Stimulated activated CD8-positive, alpha-beta memory T cell treated with anti-CD3 and anti-CD28 coated beads, Interleukin-12 subunit alpha, Interleukin-12 subunit beta, amount 100 ng/mL, for 1 hour (primary cell): ENCODE measurements around the gene RNU1-4.
"Not testable (repeated sequence)": the region's sequence is repeated elsewhere in the genome, so short reads cannot be mapped to it uniquely, and the experiment has no call there.

Source experiments
- DNase-seq: peaks from one replicate; pipeline ENCODE4 v3.0.0-alpha.2; 2020; ENCODE audit warnings: low read depth

Gene RNU1-4

DNA sequence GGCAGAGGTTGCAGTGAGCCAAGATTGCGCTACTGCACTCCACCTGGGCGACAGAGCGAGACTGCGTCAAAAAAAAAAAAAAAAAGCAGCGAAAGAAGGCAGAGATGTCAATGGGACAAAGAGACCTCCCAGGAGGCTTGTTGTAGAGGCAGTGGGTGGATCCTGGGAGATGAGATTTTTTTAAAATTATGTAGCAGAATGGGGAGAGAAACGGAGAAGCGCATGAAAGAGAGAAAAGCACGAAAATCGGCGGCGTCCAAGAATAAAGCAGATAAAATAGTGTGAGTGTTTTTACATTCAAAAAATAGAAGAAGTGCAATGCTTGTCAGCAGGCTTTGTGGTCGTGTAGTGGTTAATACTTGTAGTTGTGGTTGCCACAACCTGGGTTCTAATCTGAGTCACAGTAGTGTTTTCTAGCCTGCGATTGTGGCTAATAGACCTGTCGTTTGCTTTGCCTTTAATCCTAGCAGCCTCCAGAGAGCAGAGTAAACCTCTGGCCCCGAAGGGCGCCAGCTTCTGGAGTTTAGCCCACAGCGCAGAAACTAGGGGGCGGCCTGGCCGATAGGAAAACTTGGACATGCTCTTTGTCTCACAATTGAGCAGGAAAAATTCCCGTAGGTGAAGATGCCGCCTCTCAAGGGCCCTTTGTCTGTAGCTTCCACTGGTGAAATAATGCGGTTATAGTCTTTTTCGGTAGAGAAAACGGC is 11.9 kb upstream of the RNU1-4 start:
- DNase-seq: not testable (repeated sequence)

DNA sequence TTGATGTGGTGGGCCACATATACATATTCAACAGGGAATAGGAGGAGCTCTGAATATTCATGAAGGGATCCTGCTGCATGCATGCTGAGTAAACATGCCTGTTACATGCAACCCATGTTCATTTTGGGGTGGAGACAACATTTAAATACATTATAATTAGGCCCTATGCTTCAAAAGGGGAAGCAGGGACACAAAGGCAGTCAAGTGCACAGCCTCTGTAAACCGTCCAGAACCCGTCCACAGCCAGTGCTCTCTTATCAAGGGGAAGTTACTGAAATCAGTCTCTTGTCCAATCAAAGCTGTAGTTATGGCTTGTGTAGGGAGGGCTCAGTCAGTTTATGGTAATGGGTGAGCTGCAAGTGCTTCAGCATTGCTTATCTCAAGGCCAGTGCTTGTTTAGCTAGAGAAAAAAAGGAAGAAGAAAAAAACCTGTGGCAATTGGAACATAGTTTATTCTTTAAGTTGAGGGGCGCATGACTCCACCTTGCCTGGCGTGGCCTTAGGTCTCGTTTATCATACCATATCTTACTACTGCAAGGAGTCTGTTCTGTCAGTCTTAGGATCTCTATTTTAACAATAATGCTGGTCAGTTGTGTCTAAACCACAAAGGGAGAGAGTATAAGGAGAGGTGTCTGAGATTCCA is 7.9 kb upstream of the RNU1-4 start:
- DNase-seq: not testable (repeated sequence)

DNA sequence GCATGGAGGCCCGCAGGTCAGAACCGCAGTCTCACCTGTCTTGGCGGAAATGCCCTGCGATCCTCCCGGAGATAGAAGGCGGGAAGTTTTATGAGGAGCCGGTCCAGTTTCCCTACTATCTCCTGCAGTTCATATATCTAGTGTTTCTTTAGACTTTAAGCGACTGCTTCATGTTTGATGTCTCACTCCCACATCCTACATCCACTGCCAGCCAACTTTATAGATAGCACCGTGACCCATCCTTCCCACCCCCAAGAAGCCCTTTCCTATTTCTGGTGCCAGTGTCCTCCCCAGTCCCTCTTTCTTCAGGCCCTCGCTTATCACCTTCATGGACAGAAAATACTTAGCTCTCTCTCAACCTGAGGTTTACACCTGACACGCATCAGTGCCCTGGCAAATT is 914 bp downstream of the RNU1-4 start:
- DNase-seq: not testable (repeated sequence)

DNA sequence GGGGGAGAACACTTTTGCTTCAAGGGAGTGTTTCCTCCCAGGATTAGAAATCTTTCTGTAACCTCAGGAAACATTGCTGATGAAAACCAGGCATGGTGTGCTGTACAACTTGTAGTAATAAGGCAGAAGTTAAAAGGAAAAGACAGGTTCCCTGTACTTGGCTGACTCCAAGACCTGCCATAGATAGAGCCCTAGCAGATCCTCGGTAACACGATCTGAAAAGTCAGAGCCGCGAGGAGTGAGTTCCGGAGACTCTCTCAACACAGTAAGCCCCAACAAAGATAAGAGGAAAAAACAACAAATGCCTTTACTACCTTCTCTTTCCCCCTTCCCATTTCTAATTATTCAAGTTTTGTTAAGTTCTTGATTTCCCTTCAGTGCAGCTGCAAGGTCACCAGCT is 7.3 kb downstream of the RNU1-4 start:
- not testable (repeated sequence) for DNase-seq

DNA sequence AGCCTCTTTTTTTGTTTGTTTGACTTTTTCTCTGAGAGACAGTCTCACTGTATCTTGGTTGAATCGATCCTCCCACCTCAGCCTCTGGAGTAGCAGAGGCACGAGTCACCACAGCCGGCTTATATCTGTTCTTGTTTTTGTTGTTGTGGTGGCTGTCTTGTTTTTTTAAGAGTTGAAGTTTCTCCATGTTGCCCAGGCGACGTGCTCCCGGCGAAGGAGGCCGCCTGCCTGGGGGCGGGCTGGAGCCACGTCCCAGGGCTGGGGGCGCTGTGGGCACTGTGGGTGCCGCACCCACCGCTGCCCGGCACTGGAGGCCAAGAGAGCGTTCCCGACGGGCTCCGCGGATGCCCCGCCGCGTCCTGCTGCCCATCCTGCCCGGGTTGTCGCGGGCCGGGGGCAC is 8.4 kb downstream of the RNU1-4 start:
- DNase-seq: not testable (repeated sequence)

DNA sequence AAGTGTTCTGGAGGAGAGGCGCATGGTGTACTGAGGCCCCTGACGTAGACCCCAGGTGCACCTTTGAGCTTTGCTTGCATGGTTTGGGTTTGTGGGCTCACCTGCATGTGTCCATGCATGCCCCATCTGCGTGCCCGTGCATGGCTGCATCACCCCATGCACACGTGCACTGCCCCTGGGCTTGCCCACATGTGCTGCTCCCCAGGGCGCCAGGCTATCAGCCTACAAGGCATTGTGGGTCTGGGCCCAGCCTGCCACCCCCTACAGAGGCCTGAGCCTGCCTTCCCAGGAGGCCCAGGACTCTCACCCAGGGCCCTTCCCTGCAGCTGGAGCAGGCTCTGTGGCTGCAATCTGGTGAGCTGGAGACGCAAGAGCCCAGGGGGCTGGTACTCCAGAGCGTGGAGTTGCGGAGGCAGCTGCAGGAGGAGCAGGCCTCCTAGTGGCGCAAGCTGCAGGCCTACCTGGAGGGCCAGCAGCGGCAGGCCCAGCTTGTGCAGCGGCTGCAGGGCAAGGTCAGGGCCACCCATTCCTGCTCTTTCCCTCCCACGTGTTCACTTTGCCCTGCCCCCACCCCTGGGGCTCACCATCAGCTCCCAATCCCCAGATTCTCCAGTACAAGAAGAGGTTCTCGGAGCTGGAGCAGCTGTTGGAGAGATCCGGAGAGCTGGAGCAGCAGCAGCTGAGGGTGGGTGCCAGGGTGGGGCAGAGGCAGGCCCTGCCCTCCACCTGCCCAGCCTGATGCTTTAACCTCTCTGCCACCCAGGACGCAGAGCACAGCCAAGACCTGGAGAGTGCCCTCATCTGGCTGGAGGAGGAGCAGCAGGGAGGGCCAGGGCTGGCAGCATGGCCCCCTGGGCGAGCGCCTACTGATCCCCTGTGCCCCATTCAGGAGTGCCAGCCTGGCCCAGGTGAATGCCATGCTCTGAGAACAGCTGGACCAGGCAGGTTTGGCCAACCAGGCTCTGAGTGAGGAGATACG is 9.9 kb downstream of the RNU1-4 start:
- not testable (repeated sequence) for DNase-seq

DNA sequence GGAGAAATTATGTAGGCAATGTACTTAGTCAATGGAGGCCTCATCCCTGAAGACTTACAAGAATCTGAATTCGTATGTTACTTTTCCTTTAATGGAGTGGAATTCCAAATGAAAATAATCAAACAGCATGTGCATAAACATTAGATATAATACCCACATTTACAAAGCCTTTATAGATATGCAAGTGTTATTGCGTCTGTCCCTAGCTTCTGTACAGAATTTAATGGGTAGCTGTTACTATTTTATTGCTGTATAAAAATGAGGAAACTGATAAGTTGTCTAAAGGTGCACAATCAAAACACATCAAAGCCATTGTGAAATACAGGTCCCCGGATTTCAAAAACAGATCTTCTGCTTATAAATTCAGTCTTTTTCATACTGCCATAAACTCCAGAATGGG is 12.5 kb downstream of the RNU1-4 start:
- DNase-seq: not testable (repeated sequence)

DNA sequence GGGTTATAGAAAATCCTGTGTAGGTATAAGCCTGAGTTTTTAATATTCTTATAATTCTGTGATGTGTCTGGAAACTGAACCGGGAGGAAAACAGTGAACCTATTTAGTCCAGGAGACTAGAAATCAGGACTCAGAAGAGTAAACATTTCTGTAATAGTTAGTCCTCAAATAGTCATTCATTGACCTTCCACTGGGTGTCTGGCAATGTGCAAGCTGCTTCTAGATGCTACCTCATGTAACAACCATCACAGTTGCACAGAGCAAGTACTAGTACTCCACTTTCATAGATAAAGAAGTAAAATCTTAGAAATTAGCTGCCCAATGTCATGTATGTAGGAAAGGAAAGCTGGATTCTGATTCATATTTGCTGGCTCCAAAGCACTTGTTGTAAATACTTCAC is 15.1 kb downstream of the RNU1-4 start:
- not testable (repeated sequence) for DNase-seq

DNA sequence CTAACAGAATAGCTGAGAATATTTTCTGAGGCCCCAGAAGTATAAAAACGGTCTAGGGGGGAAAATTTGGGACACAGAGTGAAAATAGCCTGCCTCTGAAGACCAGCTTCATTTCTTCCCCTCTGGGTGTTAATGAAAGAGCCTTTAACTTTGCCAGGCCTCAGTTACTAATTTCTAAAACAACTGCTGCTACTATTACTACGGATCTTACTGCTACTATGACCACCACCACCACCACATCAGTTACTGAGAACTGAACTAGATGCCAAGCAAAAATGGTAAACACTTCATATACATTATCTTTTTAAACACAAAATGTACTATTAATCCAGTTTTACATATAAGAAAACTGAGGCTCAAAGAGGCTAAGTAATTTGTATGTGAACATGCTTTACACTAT is 15.6 kb downstream of the RNU1-4 start:
- DNase-seq: not testable (repeated sequence)

DNA sequence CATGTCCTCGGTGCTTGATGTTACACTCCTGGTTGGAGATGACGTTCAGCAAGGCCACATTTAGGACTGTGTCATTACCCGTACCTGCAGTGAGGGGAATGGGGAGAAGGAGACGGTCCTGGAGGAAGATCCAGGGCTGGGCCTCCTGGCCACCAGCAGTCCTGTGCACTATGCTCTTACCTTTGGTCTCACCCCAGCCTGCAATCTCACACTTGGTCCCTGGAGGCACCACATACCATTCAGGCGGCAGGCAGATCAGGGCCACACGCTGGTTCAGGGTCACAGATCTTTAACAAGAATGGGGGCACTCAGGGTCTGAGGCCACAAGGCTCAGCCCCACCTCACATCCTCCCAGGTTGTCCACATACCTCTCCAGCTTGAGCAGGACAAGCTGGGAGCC is 17.3 kb downstream of the RNU1-4 start:
- DNase-seq: not testable (repeated sequence)

DNA sequence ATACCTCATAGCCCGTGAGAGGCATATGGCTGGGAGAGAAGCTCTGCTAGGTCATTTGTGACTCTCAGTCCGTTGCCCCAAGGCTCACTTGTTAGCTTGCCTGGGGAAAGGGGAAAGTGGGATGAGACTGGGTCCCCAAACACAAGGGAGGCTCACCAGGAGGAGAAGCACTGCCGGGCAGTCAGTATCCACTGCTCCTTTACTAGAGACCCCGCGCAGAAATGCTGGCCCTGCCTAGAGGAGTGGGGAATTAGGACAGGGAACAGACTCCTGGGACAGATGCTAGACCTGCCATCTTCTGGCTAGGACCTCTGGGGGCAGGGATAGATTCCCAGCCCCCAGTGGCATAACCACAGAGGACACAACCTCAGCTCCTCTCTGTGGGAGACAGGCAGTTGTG is 17.7 kb downstream of the RNU1-4 start:
- DNase-seq: not testable (repeated sequence)

DNA sequence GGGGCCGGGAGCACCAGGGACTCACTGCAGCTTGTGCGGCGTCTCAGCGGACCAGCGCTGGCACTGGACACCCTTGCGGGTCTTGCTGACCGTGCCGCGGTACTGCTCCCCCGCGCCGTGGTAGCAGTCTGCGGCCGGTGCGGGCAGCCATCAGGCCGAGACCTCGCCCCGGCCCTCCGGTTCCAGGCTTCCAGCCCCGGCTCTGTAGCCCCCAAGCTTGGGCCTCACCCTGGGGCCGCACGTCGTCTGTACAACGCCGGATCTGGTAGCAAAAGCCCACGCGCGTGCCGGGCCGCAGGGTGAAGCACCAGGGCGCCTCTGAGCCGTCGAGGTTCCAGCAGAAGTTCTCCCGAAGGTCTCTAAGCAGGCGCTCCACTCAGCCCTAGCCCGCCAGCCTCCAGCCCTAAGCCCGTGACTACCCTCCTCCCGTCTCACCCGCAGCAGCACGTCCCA is 18.8 kb downstream of the RNU1-4 start:
- not testable (repeated sequence) for DNase-seq

DNA sequence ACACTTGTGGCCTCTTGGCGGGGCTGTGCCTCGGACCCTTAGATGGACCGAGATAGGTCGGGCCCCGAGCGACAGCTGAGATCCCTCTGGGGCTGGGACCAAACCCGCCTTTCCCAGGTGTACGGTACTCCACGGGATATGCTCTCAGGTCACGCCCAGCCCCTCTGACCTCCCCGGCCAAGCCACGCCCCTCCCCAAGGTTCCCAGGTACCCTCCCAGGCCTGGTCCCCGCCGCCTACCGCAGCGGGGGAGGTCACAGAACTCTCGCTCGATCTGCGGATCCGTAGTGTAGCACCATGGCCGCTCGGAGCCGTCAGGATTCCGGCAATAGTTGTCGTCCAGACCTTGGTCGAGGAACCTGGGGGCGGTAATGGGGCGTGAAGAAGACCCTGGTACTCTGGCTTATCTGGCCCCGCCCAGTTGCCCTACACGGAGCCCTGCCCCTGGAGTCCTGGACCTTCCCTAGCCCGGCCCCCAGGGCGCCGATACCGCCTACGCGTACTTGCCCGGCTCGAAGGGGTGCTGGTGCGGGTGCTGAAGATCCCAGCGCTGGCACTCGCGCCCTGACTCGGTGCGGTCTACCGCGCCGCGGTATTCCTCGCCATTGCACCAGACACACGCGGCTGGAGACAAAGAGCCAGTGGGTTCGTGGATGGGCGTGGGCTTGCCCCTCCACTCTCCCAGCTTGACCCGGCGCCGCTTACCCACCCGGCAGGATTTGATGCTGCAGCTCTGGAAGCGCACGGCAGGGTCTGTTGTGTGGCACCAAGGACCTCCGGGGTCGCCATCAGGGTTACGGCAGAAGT is 19.5 kb downstream of the RNU1-4 start:
- DNase-seq: not testable (repeated sequence)

DNA sequence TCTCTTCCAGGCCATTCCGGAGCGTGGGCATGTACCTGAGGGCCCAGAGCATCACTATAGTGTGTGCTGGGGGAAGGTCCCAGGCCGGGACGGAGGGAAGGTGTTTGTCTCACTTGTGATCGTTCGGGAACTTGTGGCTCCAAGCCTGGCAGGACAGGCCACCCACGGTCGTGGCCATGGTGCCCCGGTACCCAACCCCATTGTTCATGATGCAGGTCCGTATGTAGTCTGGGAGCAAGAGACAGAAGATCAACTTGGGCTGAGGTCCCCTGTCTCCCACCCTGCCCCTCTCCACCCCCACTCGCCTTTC is 20.1 kb downstream of the RNU1-4 start:
- DNase-seq: not testable (repeated sequence)

DNA sequence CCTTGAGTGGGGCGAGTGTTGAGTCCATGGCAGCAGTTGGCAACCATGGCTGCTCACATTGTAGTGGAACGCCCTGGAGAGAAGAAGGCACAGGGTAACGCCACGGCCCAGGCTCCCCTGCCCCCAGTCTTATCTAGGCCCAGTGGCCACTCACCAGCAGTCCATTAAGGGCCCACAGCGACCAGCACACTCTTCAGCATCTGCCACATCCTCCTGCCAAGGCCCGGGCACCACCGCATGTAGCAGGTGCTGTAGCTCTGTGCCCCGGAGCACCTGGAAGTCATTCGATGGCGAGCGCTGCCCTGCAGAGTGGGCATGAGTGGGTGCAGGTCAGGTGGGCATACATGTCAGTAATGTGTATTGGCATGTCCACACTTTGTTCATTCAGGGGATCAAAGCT is 20.5 kb downstream of the RNU1-4 start:
- not testable (repeated sequence) for DNase-seq

DNA sequence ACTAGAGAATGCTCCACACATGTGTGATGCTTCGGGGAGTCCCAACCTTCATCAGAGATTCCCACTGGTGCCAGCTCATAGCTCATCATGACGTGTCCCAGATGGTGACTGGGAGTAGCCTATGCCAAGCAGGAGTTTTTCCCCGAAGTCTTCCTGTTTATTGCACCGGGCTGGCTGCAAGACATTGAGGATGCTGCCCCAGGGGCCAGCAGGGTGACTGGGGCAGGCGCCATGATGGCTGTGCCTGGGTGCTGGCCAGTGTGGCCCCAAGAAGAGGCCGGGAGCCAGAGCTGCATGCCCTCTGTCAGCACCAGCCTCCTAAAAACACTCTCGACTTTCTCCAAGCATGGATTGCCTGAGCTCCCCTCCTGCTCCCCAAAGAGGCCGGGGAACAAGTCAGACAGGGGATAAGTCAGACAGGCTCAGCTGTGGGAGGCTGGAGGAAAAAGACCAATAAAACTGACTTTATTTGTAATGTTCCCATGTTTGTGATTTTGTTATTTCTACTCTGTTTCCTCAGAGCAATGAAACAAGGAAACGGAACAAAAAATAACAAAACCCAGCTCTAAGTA is 24.0 kb downstream of the RNU1-4 start:
- not testable (repeated sequence) for DNase-seq

DNA sequence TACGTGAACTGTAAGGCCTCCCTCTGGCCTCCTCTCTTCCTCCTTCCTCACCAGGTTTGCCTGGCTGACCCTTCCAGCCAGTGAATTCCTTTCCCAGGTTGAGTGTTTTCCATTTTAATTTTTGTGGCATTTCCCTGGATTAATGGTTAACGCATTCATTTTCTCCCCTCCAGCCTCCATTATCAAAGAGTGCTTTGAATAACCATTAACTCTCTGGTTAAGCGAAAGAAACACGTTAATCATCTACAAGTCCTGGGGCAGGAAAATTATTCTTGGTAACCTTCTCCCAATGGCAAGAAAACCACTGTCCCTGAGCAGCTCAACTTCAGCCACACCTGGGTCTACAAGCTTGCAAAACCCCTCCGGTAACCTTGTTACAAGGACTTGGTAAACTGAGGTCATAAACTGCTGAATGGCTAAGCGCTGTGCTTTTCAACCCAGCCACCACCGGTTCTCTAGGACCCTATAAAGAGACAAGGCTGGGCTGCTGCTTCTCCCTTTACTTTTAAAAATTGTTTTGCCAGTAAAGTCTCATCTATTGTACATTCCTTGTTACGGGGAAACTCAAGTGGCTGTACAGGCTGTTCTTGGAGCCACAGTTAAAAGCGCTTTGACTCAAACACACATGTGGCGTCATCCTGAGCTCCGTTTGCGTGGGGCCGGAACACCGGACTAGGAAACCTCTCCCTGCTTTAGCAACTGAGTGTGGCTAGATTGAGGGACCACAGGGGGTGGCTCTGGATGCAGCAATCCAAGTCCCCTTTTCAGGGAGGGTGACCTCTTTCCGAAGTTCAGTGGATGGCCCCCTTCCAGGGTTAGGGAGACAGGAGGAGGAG is 24.7 kb downstream of the RNU1-4 start:
- not testable (repeated sequence) for DNase-seq

DNA sequence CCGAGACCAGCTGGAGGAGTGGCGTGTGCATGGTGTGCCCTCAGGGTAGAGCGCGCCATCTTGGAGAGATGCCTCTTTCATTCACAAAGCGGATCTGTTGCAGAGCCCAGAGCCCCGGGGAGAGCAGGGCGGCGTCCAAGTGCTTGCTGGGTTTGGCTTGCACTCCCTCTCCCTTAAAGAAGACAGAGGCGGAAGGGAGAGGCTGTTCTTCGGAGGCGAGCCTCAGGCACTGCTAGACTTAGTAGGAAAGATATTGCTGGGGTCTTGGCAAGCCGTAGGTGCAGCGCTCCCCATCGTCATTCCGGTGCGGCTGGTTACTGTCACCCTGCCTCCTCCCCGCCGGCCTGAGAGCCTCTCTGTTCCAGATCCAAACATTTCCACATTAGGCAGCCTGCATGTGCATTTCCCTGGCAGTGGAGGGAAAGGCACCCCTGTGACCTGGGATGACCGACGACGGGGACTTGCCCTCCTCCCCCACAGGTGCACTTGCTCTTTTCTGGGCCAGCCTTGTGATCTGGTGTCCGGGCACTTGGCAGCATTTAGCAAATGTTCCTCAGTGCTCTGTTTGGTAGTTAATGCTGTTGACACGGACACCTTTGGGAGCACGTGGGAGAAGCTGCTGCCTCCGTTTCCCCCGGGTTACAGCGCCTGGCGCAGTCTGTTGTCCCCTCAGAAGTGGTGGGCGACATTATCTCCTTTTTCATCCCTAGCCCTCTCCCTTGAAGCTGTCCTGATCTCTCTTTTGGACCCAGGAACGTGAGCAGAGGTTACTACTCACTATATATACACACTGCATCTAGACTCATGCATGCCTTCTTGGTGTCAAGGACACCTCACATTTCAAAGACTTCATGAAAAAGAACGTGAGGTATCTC is 25.7 kb downstream of the RNU1-4 start:
- DNase-seq: not testable (repeated sequence)

DNA sequence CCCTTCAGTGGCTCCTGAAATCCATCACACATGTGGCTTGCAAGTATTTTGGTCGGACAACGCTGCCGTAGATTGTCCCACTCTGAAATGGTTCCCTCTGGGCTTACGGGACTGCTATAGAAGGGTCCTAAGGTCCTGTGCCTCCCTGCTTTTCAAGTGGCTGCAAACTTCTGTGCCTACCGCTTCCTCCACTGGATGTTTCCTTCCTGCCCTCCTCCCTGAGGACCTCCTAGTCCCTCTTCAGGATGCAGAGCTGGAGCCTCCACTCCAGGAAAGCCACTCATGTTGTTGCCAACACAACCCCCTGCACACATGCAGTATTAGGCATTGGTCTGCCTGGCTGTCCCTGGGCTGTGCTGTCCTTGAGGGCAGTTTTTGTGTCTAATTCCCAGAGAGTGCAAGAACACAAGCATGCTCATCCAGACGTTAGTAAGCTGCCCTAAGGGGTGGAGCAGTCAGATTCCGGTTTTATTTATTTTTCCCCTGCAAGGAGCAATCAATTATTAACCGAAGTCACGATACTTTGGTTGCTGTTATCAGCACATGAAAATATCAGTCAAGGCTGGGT is 26.5 kb downstream of the RNU1-4 start:
- DNase-seq: not testable (repeated sequence)
